RKO (cell line): ENCODE data around the gene PTPRJ.
A peak's percentile ranks its signal among the peaks of the same experiment; 100 is the strongest.
"Not testable (repeated sequence)": the region's sequence is repeated elsewhere in the genome, so short reads cannot be mapped to it uniquely, and the experiment has no call there.

Source experiments
- DNase-seq: peaks from one replicate; pipeline ENCODE4 v3.0.0-alpha.2; 2016; ENCODE audit warnings: low spot score

Gene PTPRJ

DNA sequence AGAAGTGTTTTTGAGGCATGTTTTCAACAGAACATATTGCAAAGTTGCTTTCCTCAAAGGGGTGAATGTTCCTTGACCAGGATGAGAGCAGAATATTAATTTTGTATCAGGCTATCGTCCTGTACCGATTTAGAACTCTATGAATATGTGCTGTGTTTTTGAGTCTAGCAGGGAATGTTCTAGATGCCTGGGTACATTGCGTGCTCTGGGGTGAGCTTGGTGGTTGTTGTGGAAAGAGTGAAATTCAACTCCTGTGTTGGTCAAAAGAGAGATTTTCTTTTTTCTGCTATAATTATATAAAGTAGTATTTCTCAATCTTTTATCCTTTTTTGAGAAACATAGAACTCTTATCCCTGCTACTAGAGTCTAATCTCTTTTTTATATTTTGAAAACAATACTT is 185.1 kb downstream of the PTPRJ start:
- no peak for DNase-seq

GRCh38 chr11:48167380-48167779 is 187.0 kb downstream of the PTPRJ start:
- DNase-seq = no peak

DNA sequence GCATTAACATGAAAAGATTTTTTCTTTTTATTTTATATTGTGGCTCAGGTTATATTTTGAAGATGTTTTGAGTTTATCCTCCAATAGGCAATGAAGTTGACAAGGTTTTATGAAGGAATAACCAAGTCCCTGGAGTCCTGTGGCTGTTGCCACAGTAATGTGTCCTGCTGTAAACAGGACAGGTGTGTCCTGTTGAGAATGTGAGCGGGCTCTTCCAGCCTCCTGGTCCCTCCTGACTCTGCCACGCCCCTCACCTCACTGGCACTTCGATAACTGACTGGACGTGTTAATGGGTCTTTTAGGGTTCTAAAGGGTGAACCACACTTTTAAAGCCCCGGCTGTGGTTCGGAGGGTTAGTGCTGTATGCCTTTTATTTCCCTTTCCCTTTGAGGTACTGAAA is 188.5 kb downstream of the PTPRJ start:
- DNase-seq = no peak

- no peak for DNase-seq
Measured at GRCh38 chr11:48169259-48169658, 188.9 kb downstream of the PTPRJ start.

- no peak for DNase-seq
Measured at GRCh38 chr11:48169717-48170116, 189.4 kb downstream of the PTPRJ start.

DNA sequence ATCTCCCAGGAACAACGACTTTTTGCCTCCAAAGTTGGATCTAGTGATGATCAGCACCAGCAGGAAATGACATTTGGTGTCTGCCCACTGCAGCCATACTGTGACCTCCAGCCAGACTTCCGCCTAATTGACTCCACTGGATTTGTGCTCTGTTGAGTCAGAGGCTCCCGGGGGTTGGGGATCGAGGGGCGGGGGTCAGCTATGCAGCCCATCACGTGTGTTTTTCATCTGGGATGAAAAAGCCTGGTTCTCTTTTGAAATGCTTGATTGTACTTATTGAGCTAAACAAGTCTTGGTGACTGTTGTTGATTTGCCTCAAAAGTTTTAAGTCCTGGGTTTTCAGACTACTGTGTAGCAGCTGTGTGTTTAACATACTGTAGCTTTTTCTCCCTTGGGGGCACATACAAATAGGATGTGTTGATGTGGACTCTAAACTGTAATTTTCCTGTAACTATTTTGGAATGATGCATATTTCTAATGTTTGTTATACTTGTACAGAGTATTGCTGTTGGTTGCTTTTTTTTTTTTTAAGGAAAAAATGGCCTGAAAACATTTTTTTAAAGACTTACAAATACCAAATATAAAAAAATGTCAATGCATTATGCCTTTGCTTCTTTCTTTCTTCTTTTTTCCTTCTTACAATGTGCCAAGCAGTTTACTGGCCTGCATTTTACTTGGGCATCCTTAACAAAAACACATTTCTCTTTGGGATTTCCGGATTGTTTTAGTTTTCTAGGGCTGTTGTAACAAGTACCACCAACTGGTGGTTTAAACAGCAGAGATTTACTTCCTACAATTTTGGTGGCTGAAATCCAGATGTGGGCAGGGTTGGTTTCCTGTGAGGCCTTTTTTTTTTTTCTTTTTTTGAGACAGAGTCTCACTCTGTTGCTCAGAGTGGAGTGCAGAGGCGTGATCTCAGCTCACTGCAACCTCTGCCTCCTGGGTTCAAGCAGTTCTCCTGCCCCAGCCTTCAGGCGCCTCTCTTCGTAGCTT is 190.2 kb downstream of the PTPRJ start:
- no peak for DNase-seq

DNA sequence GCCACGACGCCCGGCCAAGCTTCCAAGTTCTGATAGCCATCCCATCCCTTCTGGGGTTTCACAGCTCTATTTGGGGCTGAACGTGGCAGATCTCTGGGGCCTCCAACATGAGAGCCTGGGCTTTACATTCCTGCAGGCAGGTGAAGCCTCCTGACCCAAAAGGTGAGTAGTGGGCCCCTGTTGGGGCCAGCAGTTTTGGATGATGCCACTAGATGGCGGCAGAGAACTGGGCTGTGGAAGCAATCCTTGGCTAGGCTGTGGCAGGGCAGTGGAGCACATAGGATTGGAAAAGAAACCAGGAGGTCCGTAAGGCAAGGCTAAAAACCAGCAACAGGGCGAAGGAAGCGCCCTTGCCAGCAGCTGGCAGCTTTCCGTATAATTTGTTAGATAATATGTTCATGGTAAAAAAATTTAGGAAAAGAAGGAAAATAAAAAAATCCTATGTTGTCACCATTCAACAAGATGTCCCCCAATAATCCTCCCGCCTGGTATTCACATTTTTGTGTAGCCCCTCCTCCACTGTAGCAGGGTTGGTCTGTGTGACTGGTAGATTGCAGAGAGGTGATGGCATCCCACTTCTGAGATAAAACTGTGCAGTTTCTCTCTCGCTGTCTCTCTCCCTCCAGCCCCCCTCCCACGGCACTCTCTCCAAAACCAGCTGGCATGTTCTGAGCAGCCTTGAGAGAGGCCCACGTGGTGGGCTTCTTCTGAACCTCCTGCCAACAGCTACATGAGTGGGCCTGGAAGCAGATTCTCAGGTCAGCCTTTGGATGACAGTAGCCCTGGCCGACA is 192.7 kb downstream of the PTPRJ start:
- DNase-seq = peak; percentile 59

DNA sequence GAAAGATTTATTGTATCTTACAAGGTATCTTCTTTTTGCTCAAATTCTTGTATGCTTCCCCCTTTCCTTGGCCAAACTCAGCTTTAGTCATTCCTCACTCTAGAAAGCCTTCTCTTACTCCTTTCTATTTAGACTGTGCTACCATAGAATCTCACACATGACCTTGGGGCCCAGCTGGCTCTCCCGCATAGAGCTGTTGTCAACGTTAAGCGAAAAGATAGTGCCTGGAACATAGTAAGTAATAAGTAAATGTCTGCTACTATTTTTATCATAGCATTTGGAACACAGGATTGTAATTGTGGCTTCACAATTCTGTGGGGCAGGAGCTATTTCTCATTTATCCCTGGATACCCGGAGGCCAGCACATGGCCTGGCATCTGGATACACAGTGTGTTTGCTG is 197.3 kb downstream of the PTPRJ start:
- no peak for DNase-seq

GRCh38 chr11:48180627-48181026 is 200.3 kb downstream of the PTPRJ start:
- no peak for DNase-seq

DNA sequence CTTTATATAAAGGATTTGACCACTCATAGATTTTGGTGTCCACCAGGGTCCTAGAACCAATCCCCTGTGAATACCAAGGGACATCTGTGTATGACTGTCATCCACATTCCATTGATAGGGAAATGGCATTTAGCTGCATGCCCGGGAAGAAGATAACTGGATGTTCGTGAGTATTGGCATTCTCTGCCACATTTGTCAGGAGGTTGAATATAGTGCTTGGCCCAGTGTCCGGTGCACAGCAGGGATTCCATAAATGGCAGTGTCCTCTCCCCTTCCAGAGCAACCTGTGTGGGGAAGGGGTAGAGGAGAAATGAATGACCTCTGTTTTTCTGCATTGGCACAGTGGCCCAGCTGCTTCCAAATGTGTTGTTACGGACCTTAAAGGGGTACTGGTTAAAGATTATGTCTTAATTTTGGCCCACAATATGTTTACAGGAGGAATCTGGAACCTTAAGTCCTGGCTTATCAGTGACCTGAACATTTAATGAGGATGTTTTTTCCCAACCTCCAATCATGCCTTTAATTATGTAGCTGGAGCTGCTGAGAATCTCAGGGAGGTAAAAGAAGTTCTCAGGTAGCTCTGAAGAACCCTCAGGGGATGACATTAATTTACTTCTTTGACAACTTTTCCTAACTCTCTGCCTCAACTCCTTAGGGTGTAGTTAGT is 202.6 kb downstream of the PTPRJ start:
- DNase-seq = no peak

- no peak for DNase-seq
Measured at GRCh38 chr11:48184452-48184851, 204.1 kb downstream of the PTPRJ start.

GRCh38 chr11:48190906-48191654 is 210.7 kb downstream of the PTPRJ start:
- not testable (repeated sequence) for DNase-seq

DNA sequence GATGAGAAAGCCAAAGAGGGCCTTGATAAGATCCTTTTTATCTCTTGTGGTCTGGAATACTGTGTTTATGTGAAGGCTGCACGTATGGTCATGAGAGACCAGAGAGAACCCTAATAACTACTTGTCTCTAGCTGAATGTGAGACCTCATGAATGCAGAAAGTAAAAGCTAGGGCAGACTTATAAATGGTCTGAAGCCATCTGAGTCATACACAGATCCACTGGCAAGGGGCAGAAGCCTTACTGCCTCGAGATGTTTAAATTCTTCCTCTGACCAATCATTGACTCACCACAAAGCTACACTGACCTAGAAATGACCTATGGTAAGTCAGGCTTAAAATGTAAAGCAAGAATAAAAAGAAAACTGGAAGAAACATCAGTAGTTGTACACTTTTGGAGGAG is 213.5 kb downstream of the PTPRJ start:
- peak; percentile 55 for DNase-seq

DNA sequence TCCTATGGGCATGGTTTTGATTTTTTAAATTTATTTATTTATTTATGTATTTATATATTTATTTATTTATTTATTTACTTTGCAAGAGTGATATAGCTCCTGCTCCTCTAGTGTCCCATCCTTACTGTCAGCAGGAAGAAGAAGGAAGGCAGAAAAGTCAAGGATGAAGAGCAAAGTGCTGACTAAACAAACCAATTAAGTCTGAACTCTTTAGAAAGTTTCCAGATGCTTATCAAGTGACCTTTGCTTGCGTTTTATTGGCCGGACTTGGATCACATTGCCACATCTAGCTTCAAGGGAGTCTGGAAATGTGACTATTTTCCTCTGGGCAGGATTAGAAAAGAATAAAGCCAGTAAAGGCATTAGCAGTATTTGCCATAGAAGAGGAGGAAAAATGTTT is 227.5 kb downstream of the PTPRJ start:
- no peak for DNase-seq

GRCh38 chr11:48210052-48210451 is 229.7 kb downstream of the PTPRJ start:
- DNase-seq = no peak

DNA sequence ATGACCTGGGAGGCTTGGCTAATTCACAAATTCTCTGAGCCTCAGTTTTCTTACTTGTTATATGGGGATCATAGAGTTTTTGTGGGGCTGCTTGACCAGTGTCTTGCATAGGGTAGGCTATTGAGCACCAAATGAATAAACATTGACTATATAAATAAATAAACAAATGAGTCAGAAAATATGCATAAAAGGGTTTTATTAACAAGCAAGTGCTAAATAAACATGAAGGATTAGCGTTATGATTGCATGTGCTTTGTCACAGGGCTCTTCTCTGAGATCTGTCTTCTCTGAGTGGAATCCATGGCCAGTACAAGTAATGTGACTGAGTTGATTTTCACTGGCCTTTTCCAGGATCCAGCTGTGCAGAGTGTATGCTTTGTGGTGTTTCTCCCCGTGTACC is 236.2 kb downstream of the PTPRJ start, which contains the start of gene OR4B1:
Gene OR4B1 (plus strand): TSS at position 301 of the 400 bp plus-strand sequence. CDS start 0 bp downstream, at position 301.
- no peak for DNase-seq
